ENCODE results near the gene HS6ST1.
A peak's percentile ranks its signal among the peaks of the same experiment; 100 is the strongest.

Gene HS6ST1

GRCh38 chr2:128302011-128302743 is 16.5 kb downstream of the HS6ST1 start:
- no peak overlapping the region for H3K4me3 ChIP-seq (ENCODE audit: control insufficient read depth, low read depth, low read length)
- TF ChIP-seq CTCF (conservative IDR thresholded peaks at IDR 0.05; ENCODE audit: control insufficient read depth, insufficient read depth, low read depth, low read length), result no peak
- no peak for DNase-seq (ENCODE audit: low read depth)

- no peak overlapping the region for H3K4me3 ChIP-seq (ENCODE audit: control insufficient read depth, low read depth, low read length)
- TF ChIP-seq CTCF (conservative IDR thresholded peaks at IDR 0.05; ENCODE audit: control insufficient read depth, insufficient read depth, low read depth, low read length), result no peak
- DNase-seq (ENCODE audit: low read depth), result peak; percentile 98
Measured at GRCh38 chr2:128301501-128301966, 17.1 kb downstream of the HS6ST1 start.

GRCh38 chr2:128301021-128301420 is 17.6 kb downstream of the HS6ST1 start:
- DNase-seq (ENCODE audit: low read depth), result no peak
- no peak overlapping the region for H3K4me3 ChIP-seq (ENCODE audit: control insufficient read depth, low read depth, low read length)
- TF ChIP-seq CTCF (conservative IDR thresholded peaks at IDR 0.05; ENCODE audit: control insufficient read depth, insufficient read depth, low read depth, low read length), result no peak

- TF ChIP-seq CTCF (conservative IDR thresholded peaks at IDR 0.05; ENCODE audit: control insufficient read depth, insufficient read depth, low read depth, low read length), result no peak
- H3K4me3 ChIP-seq (ENCODE audit: control insufficient read depth, low read depth, low read length), result no peak overlapping the region
- DNase-seq (ENCODE audit: low read depth), result no peak
Measured at GRCh38 chr2:128300151-128301020, 18.3 kb downstream of the HS6ST1 start.

- DNase-seq (ENCODE audit: low read depth), result no peak
- no peak for TF ChIP-seq CTCF (conservative IDR thresholded peaks at IDR 0.05; ENCODE audit: control insufficient read depth, insufficient read depth, low read depth, low read length)
- H3K4me3 ChIP-seq (ENCODE audit: control insufficient read depth, low read depth, low read length), result no peak overlapping the region
Measured at GRCh38 chr2:128299628-128300027, 19.0 kb downstream of the HS6ST1 start.

GRCh38 chr2:128298846-128299507 is 19.7 kb downstream of the HS6ST1 start:
- DNase-seq (ENCODE audit: low read depth), result no peak
- H3K4me3 ChIP-seq (ENCODE audit: control insufficient read depth, low read depth, low read length), result no peak overlapping the region
- no peak for TF ChIP-seq CTCF (conservative IDR thresholded peaks at IDR 0.05; ENCODE audit: control insufficient read depth, insufficient read depth, low read depth, low read length)
